Jurkat, Clone E6-1 (cell line): ENCODE data around the gene ABHD1.
"Not testable (repeated sequence)": the region's sequence is repeated elsewhere in the genome, so short reads cannot be mapped to it uniquely, and the experiment has no call there.

ENCODE experiments used
- DNase-seq: peaks from one replicate; pipeline ENCODE4 v3.0.0-alpha.2; 2011; ENCODE audit warnings: low read depth, low spot score
- H3K4me3 ChIP-seq: 2 replicates; pipeline ENCODE4 v1.5.1; 2011; ENCODE audit warnings: mild to moderate bottlenecking, low read length, control low read depth, moderate library complexity

ABHD1 gene

GRCh38 chr2:27154488-27154887 is 30.9 kb downstream of the ABHD1 start:
- DNase-seq: no peak
- no peak overlapping the region for H3K4me3 ChIP-seq

GRCh38 chr2:27155069-27155520 is 31.5 kb downstream of the ABHD1 start:
- H3K4me3 ChIP-seq: no peak overlapping the region
- no peak for DNase-seq

- DNase-seq: no peak
Observed at GRCh38 chr2:27158468-27158867, 34.9 kb downstream of the ABHD1 start.

GRCh38 chr2:27159271-27159670 is 35.7 kb downstream of the ABHD1 start:
- DNase-seq: no peak
- H3K4me3 ChIP-seq: no peak overlapping the region

More at GRCh38 chr2:27158468-27158867, 34.9 kb downstream of the ABHD1 start:
- H3K4me3 ChIP-seq: no peak overlapping the region

- no peak overlapping the region for H3K4me3 ChIP-seq
- no peak for DNase-seq
Observed at GRCh38 chr2:27160191-27160590, 36.6 kb downstream of the ABHD1 start.

GRCh38 chr2:27162151-27163121 is 38.8 kb downstream of the ABHD1 start:
- no peak for DNase-seq
- H3K4me3 ChIP-seq: no peak overlapping the region

GRCh38 chr2:27164960-27165763 is 41.5 kb downstream of the ABHD1 start:
- no peak for DNase-seq
- H3K4me3 ChIP-seq: no peak overlapping the region

GRCh38 chr2:27170581-27171337 is 47.1 kb downstream of the ABHD1 start:
- DNase-seq: no peak
- H3K4me3 ChIP-seq: no peak overlapping the region

DNA sequence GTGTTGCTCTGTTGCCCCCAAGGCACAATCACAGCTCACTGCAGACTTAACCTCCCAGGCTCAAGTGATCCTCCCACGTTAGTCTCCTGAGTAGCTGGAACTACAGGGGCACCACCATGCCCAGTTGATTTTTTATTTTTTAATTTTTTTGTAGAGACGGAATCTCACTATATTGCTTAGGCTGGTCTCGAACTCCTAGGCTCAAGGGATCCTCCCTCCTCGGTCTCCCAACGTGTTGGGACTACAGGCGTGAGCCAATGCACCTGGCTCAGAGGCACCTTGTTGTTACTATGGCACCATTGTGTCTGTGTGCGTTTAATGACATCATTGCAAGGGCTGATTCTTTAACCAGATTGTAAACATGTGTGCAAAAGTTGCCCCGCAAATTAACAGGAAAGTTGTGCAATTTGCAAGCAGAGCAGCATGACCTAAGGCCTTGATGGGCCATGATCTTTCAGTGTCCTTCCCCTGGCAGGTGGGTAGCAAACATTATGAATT is 47.8 kb downstream of the ABHD1 start:
- DNase-seq: no peak
- H3K4me3 ChIP-seq: no peak overlapping the region

- DNase-seq: no peak
- H3K4me3 ChIP-seq: no peak overlapping the region
Observed at GRCh38 chr2:27174638-27175037, 51.0 kb downstream of the ABHD1 start.

DNA sequence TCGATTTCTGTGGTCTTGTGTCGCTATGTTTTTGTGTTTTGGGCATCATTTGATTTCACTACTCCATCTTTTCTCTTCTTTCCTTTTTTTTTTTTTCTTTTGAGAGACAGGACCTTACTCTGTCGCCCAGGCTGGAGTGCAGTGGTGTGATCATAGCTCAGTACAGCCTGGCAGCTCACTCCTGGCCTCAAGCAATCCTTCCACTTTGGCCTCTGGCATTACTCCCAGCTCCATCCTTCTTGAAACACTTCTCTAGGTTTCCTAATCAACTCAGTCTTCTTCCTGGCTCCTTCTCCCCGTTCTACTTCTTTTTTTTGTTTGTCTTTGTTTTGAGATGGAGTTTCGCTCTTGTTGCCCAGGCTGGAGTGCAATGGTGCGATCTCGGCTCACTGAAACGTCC is 51.7 kb downstream of the ABHD1 start:
- DNase-seq: no peak

GRCh38 chr2:27175781-27176180 is 52.2 kb downstream of the ABHD1 start:
- DNase-seq: not testable (repeated sequence)

More for the DNA sequence above, 51.7 kb downstream of the ABHD1 start:
- no peak overlapping the region for H3K4me3 ChIP-seq

DNA sequence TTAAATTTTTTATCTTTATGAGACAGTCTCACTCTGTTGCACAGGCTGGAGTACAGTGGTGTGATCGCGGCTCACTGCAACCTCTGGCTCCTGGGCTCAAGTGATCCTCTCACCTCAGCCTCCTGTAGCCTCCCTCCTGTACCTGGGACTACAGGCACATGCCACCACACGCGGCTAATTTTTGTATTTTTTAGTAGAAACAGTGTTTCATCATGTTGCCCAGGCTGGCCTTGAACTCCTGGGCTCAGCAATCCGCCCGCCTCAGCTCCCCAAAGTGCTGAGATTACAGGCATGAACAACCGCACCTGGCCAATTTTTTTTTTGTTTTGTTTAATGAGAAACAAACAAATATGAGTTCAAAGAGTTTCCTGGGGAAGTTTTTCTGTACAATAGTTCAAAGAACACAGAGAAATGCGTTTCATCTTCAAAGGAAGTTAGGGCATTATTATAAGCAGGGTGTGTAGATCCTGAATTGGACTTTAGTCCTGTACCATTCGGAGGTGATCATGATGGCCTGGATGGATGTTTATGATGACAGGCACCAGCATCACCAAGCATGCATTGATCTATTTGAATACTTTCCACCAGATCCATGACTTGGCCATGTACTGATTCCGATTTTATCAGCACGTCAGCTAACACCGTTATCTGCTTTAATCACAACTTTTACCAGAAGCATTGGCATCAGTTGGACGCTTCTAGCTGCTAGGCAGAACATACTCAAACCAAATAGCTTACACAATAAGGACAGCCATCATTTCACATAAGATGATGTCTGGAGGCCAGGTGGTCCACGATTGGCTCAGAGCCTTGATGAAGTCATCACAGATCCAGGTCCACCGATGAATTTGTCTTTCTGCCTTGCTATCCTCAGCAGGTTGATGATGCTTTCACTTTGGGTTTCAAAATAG is 54.1 kb downstream of the ABHD1 start:
- H3K4me3 ChIP-seq: no peak overlapping the region
- no peak for DNase-seq

More at GRCh38 chr2:27175781-27176180, 52.2 kb downstream of the ABHD1 start:
- H3K4me3 ChIP-seq: not testable (repeated sequence)

- DNase-seq: no peak
- H3K4me3 ChIP-seq: no peak overlapping the region
Observed at GRCh38 chr2:27178469-27178868, 54.9 kb downstream of the ABHD1 start.

DNA sequence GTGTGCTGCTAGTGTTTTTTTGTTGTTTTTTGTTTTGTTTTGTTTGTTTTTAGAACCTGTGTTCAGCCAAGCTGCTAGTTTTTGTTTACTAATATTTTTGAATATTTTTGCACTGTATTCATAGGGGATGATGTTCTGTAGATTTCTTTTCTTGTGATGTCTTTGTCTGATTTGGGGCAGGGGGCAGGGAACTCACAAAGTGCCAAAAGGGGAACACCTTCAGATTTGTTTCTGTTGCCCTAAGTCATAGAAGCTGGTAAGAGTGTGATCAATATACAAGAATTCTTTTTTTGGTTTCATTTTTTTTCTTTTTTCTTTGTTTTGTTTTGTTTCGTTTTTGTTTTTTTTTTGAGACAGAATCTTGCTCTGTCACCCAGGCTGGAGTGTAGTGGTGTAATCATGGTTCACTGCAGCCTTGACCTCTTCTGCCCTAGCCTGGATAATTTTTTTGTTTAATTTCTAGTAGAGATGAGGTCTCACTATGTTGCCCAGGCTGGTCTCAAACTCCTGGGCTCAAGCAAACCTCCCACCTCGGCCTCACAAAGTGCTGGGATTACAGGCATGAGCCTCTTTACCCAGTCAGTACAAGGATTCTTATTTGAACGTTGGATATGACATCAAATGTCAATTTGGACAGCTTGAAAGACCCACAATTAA is 55.9 kb downstream of the ABHD1 start:
- no peak for DNase-seq

More for the DNA sequence above, 55.9 kb downstream of the ABHD1 start:
- no peak overlapping the region for H3K4me3 ChIP-seq
